ENCODE measurements around the gene EIF4E1B.

The EIF4E1B gene

DNA sequence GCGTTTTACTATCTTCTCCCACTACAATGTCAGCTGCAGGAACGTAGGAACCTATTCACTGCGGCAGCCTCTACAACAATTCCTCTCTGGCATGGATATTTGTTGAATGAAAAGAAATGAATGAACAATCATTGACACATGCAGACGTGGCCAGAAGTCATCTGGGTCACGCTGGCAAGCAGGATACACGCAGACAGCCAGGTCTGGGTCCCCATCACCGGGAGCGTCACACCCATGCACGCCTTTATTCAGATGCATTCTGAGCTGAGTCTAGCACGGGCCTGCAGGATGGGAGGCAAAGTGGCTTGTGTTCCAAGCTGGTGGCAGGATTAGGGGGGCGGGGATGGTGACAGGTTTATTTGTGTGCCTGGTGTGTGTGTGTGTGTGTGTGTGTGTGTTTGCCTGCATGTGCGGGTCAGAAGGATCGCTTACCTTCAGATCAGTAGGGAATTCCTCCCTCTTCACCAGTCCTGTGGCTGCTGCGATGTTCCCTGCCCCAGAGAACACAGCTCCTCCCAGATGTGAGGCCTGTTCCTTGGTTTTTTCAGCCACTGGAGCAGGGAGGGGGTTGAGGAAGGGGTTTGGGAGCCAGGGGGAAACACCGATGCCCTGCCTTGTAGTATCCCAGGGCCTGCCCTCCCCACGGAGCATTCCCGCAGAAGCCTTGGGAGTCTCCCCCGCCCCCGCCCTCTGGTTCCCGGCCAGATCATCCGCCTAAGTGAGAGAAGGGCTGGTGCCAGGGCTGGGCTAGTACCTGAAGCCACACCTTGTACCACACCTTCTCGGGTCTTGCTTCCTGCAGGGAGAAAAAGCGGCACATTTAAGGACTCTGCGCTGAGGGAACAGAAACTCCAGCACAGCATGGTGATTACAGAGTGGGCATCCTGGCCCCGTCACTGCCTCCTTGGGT is 4.3 kb upstream of the EIF4E1B start:
- no peak overlapping the region for H3K4me3 ChIP-seq (ENCODE audit: low read depth, low read length)
- TF ChIP-seq MYC (IDR thresholded peaks at IDR 0.05; ENCODE audit: low read depth, low read length) (no peak), POLR2A (IDR thresholded peaks at IDR 0.05; ENCODE audit: extremely low read depth, insufficient read length) (no peak), MAX (IDR thresholded peaks at IDR 0.05; ENCODE audit: low read depth, low read length) (no peak)
- TF ChIP-seq, protein P1, sequence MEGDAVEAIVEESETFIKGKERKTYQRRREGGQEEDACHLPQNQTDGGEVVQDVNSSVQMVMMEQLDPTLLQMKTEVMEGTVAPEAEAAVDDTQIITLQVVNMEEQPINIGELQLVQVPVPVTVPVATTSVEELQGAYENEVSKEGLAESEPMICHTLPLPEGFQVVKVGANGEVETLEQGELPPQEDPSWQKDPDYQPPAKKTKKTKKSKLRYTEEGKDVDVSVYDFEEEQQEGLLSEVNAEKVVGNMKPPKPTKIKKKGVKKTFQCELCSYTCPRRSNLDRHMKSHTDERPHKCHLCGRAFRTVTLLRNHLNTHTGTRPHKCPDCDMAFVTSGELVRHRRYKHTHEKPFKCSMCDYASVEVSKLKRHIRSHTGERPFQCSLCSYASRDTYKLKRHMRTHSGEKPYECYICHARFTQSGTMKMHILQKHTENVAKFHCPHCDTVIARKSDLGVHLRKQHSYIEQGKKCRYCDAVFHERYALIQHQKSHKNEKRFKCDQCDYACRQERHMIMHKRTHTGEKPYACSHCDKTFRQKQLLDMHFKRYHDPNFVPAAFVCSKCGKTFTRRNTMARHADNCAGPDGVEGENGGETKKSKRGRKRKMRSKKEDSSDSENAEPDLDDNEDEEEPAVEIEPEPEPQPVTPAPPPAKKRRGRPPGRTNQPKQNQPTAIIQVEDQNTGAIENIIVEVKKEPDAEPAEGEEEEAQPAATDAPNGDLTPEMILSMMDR (IDR thresholded peaks at IDR 0.05; ENCODE audit: low read depth, low read length) = no peak
- DNase-seq (ENCODE audit: low read depth) = no peak

- TF ChIP-seq POLR2A (IDR thresholded peaks at IDR 0.05; ENCODE audit: extremely low read depth, insufficient read length) = no peak
- no peak for TF ChIP-seq MAX (IDR thresholded peaks at IDR 0.05; ENCODE audit: low read depth, low read length)
- TF ChIP-seq, protein P1 (IDR thresholded peaks at IDR 0.05; ENCODE audit: low read depth, low read length) = no peak
- TF ChIP-seq MYC (IDR thresholded peaks at IDR 0.05; ENCODE audit: low read depth, low read length) = no peak
- H3K4me3 ChIP-seq (ENCODE audit: low read depth, low read length) = no peak overlapping the region
- DNase-seq (ENCODE audit: low read depth) = no peak
Observed at GRCh38 chr5:176626876-176627236, 3.6 kb upstream of the EIF4E1B start.

DNA sequence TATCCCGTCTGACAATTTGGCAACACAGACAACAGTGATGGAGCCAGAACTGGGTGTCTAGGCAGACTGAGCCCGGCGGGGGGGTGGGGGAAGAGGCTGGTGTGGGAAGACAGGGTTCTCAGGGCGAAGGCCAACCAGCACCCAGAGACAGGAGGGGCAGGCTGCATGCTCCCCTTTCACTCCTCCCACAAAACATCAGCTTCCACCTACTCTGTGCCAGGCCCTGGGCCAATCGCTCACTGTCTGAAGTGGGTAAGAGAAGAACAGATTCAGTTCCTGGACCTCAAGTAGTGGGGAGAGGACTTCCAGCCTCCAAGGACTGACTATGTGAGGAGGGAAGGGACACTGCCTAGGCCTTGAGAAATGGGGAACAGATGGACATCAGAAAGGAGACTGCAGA is 2.9 kb upstream of the EIF4E1B start:
- TF ChIP-seq, protein P1 (IDR thresholded peaks at IDR 0.05; ENCODE audit: low read depth, low read length) = no peak
- TF ChIP-seq MAX (IDR thresholded peaks at IDR 0.05; ENCODE audit: low read depth, low read length) = no peak
- no peak for TF ChIP-seq POLR2A (IDR thresholded peaks at IDR 0.05; ENCODE audit: extremely low read depth, insufficient read length)
- no peak for TF ChIP-seq MYC (IDR thresholded peaks at IDR 0.05; ENCODE audit: low read depth, low read length)
- no peak for DNase-seq (ENCODE audit: low read depth)

GRCh38 chr5:176628406-176629228 is 1.9 kb upstream of the EIF4E1B start:
- DNase-seq (ENCODE audit: low read depth) = no peak
- TF ChIP-seq, protein P1 (IDR thresholded peaks at IDR 0.05; ENCODE audit: low read depth, low read length) = no peak
- TF ChIP-seq POLR2A (IDR thresholded peaks at IDR 0.05; ENCODE audit: extremely low read depth, insufficient read length) = no peak
- no peak for TF ChIP-seq MYC (IDR thresholded peaks at IDR 0.05; ENCODE audit: low read depth, low read length)
- TF ChIP-seq MAX (IDR thresholded peaks at IDR 0.05; ENCODE audit: low read depth, low read length) = no peak
- no peak overlapping the region for H3K4me3 ChIP-seq (ENCODE audit: low read depth, low read length)

More for the DNA sequence above, 2.9 kb upstream of the EIF4E1B start:
- no peak overlapping the region for H3K4me3 ChIP-seq (ENCODE audit: low read depth, low read length)

DNA sequence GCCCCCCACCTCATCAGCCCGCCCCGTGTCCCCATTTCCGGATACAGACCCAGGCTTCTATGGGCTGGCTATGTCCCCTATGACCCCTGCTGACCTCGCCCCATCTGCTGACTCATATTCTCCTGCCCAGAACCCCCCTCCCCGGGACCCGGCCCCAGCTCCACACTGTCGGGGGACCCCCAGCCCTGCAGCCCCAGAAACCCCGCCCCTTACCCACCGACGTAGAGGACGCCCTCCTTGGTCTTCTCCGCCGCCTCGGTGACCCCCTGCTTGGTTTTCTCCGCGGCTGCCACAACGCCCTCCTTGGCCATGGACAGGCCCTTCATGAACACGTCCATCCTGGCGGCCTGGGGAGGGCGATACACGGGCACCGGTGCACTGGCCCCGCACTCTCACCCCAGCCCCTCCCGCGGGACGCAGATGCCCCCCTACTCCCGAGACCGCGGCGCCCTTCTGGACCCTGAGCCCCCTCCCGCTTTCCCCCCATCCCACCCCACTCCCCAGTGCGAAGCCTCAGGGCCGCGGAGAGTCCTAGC is 1.1 kb upstream of the EIF4E1B start:
- H3K4me3 ChIP-seq (ENCODE audit: low read depth, low read length) = no peak overlapping the region
- TF ChIP-seq, protein P1 (IDR thresholded peaks at IDR 0.05; ENCODE audit: low read depth, low read length) = no peak
- TF ChIP-seq MAX (IDR thresholded peaks at IDR 0.05; ENCODE audit: low read depth, low read length) (no peak), POLR2A (IDR thresholded peaks at IDR 0.05; ENCODE audit: extremely low read depth, insufficient read length) (no peak), MYC (IDR thresholded peaks at IDR 0.05; ENCODE audit: low read depth, low read length) (no peak)
- DNase-seq (ENCODE audit: low read depth) = no peak

Measured in NB4 (cell line).